GM19238 (cell line): ENCODE data around the gene TMEM185B.
"Not testable (repeated sequence)": the region's sequence is repeated elsewhere in the genome, so short reads cannot be mapped to it uniquely, and the experiment has no call there.

Experiments
- DNase-seq: peaks from one replicate; pipeline ENCODE4 v3.0.0; 2011; ENCODE audit warnings: low spot score; ENCODE audit not compliant: insufficient read length

Gene TMEM185B

DNA sequence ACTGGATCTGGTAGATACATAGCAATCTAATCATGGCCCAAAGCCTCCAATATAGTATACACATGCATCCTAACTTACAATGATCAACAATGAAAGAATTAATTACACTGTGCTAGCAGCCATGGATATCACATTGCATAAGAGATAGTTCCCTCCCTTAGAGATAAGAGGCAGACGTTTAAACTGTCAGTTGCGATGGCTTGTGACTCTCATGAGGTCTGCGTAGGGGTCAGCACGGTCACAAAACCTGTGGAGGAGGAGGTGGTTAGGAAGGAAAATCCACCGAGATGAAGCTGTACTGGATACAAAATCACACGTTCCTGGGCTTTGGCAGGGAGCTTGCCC is 28.7 kb upstream of the TMEM185B start:
- DNase-seq = no peak

GRCh38 chr2:120251078-120251477 is 27.9 kb upstream of the TMEM185B start:
- DNase-seq = no peak

DNA sequence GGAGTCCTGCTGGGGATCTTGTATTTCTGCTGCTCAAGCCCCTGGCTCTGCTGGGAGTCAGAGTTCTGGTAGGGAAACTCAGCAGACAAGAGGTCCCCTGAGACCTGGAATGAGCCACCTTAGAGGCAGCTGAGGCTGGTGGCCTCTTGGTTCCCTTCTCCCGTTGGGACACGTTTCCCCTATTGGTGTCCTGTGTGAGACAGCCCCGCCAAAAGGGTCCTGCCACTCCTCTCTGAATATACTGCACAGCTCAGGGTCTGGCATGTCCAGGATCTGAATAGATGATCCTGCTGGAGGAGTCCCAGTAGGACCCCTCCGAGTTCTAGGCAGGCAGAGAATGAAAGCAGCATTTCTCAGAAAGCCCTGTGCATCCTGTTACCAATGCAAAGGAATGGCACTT is 27.4 kb upstream of the TMEM185B start:
- DNase-seq = no peak

DNA sequence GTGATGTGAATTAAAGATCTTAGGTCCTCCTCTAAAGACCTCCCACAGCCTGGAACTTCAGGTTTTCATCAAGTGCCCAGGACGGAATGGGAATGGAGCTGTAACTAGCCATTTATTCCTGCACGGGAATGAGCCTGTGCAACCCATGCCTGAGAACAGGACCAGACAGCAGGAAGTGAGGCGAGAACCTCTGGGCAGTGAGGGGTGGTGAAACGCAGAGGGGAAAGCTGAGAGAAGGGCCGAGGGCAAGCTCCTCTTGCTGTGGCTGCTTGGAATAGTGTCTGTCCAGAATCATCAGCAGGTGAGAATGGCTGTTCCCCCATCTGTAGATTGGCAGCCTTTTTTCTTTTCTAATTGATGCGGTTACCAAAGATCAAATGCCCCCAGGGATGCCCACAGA is 24.7 kb upstream of the TMEM185B start:
- no peak for DNase-seq

GRCh38 chr2:120246546-120247300 is 23.5 kb upstream of the TMEM185B start:
- no peak for DNase-seq

- no peak for DNase-seq
Measured at GRCh38 chr2:120245520-120246332, 22.5 kb upstream of the TMEM185B start.

- no peak for DNase-seq
Measured at GRCh38 chr2:120244656-120245519, 21.7 kb upstream of the TMEM185B start.

GRCh38 chr2:120243875-120244553 is 20.8 kb upstream of the TMEM185B start:
- no peak for DNase-seq

DNA sequence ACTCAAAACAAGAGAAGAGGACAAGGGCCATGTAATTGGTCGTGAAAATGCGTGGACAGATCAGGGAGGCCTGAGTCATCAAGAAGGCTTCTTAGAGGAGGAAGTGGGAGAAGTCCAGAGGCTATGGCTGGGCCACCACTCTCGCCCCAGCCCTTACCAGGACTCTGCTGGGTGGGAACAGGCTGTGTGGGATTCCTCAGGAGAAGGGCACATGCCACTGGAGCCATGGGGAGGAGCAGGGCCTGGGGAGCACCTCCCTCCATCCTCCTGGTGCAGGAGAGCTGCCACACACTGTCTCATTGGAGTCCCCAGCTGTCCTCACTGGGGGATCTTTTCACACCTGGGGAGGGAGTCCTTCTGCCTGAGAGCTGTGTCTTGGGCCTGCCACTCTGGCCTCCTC is 20.0 kb upstream of the TMEM185B start:
- no peak for DNase-seq

DNA sequence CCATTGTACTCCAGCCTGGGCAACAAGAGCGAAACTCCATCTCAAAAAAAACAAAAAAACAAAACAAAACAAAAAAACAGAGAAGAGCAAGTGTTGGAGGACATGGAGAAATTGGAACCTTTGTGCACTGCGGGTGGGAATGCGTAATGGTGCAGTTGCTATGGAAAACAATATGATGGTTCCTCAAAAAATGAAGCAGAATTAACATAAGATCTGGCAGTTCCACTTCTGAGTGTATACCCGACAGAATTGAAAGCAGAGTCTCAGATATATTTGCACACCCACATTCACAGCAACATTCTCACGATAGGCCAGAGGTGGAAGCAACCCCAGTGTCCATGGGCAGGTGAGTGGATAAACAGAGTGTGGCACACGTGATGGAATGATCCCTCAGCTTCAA is 18.5 kb upstream of the TMEM185B start:
- DNase-seq = no peak

DNA sequence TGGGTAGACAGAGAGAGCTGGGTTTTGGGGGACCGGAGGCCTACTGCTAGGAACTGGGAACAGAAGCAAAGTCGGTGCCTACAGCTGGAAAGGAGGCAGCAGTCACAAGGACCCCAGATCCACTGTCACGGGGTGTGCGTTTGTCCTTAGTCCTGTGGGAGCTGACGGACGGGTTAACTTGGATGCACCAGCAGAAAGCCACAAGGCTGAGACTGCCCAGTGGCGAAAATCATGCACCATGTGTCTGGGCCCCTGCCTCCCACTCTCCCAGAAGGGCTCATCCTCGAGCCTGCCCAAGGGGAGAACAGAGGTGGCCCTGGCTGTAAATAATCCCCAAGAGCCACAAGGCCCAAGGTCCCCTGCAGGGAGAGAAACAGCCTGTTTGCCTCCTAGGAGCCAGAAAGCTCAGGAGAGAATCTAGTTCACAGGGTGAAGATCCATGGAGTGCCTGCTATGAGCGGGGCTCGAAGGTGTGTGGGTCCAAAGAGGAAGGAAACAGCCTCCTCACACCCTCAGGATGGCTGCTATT is 17.8 kb upstream of the TMEM185B start:
- DNase-seq = no peak

DNA sequence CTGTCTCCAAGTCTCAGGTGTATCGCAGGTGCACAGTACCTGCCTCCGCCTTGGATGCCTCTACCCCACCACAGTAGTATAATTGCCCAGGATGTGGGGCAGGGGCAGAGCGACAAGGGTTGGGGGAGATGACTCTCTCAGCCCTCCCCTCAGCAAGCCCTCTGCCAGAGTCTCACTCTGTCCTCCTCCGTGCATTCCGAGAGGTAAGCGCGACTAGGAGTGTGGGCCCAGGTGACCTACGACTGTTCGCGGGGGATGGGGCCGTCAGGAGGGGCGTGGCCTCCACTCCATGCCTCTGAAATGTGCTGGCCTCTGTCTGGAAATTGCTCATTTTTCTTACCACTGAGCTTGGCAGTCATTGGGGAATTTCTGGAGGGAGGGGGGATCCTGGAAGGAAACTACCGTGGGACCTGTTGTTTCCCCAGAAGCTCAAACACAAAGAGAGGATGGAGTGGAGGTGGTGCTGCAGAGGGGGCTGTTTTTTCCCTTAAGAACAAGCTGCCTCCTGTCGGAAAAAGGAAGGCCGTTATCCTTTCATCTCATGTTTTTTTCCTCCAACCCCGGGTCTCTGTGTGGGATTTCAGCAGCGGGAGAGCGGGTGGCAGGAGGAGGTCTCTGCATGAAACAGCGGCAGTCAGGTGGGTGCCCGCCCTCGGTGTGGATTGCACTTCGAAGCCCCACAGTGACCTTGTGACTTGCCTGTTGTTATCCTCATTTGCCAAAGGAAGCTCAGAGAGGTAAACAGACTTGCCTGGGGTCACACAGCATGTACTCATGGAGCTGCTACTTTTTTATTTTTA is 16.5 kb upstream of the TMEM185B start:
- DNase-seq = no peak

- no peak for DNase-seq
Measured at GRCh38 chr2:120238728-120239487, 15.7 kb upstream of the TMEM185B start.

GRCh38 chr2:120237491-120237902 is 14.3 kb upstream of the TMEM185B start:
- DNase-seq = no peak

- DNase-seq = no peak
Measured at GRCh38 chr2:120236791-120237190, 13.6 kb upstream of the TMEM185B start.

GRCh38 chr2:120236316-120236715 is 13.1 kb upstream of the TMEM185B start:
- DNase-seq = no peak

- no peak for DNase-seq
Measured at GRCh38 chr2:120235681-120236080, 12.5 kb upstream of the TMEM185B start.

DNA sequence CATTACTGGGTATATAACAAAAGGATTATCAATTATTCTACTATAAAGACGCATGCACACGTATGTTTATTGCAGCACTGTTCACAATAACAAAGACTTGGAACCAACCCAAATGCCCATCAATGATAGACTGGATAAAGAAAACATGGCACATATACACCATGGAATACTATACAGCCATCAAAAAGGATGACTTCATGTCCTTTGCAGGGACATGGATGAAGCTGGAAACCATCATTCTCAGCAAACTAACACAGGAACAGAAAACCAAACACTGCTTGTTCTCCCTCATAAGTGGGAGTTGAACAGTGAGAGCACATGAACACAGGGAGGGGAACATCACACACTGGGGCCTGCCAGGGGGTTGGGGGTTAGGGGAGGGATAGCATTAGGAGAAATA is 12.0 kb upstream of the TMEM185B start:
- DNase-seq = not testable (repeated sequence)

- no peak for DNase-seq
Measured at GRCh38 chr2:120233292-120233691, 10.1 kb upstream of the TMEM185B start.
